ENCODE data around the gene LEP.

The LEP gene

GRCh38 chr7:128203047-128203491, 38.0 kb upstream of the LEP start:
- Histone ChIP-seq H3K4me1 (ENCODE audit: insufficient read depth, low read length) (no peaks in the 10 kb centered on the region), H3K4me3 (ENCODE audit: low read depth in 1 of 2, low read length in 2 of 2) (no peak overlapping the region), H2AFZ (ENCODE audit: low read depth, low read length) (no peak overlapping the region), H3K79me2 (ENCODE audit: insufficient read depth, low read length) (no peaks in the 10 kb centered on the region), H3K27ac (ENCODE audit: low read length) (no peak overlapping the region), H3K36me3 (ENCODE audit: insufficient read depth, low read length) (no peaks in the 10 kb centered on the region), H3K9me3 (ENCODE audit: insufficient read depth, low read length, severe bottlenecking) (no peaks in the 10 kb centered on the region), H3K9ac (ENCODE audit: low read depth, low read length) (no peak overlapping the region), H4K20me1 (ENCODE audit: insufficient read depth, low read length) (no peaks in the 10 kb centered on the region), H3K4me2 (ENCODE audit: insufficient read depth, low read length) (no peak overlapping the region), H3K27me3 (ENCODE audit: insufficient read depth, low read length, poor library complexity) (no peaks in the 10 kb centered on the region)
- ATAC-seq (ENCODE audit: insufficient read depth, low read depth) (no peak), DNase-seq (no peak)
- TF ChIP-seq EZH2 (IDR thresholded peaks at IDR 0.05; ENCODE audit: borderline replicate concordance, low read depth, low read length, severe bottlenecking) (no peak), CTCF (IDR thresholded peaks at IDR 0.05; ENCODE audit: borderline replicate concordance, extremely low read depth, low read length, poor library complexity, severe bottlenecking) (no peak)

GRCh38 chr7:128203710-128204214, 37.3 kb upstream of the LEP start:
- Histone ChIP-seq H3K27ac (ENCODE audit: low read length) (no peak overlapping the region), H3K4me2 (ENCODE audit: insufficient read depth, low read length) (no peak overlapping the region), H3K27me3 (ENCODE audit: insufficient read depth, low read length, poor library complexity) (no peaks in the 10 kb centered on the region), H3K79me2 (ENCODE audit: insufficient read depth, low read length) (no peaks in the 10 kb centered on the region), H3K4me3 (ENCODE audit: low read depth in 1 of 2, low read length in 2 of 2) (no peak overlapping the region), H3K9ac (ENCODE audit: low read depth, low read length) (no peak overlapping the region), H4K20me1 (ENCODE audit: insufficient read depth, low read length) (no peaks in the 10 kb centered on the region), H2AFZ (ENCODE audit: low read depth, low read length) (no peak overlapping the region), H3K4me1 (ENCODE audit: insufficient read depth, low read length) (no peaks in the 10 kb centered on the region), H3K36me3 (ENCODE audit: insufficient read depth, low read length) (no peaks in the 10 kb centered on the region), H3K9me3 (ENCODE audit: insufficient read depth, low read length, severe bottlenecking) (no peaks in the 10 kb centered on the region)
- TF ChIP-seq CTCF (IDR thresholded peaks at IDR 0.05; ENCODE audit: borderline replicate concordance, extremely low read depth, low read length, poor library complexity, severe bottlenecking) = no peak
- no peak for TF ChIP-seq EZH2 (IDR thresholded peaks at IDR 0.05; ENCODE audit: borderline replicate concordance, low read depth, low read length, severe bottlenecking)
- DNase-seq (no peak), ATAC-seq (ENCODE audit: insufficient read depth, low read depth) (no peak)

GRCh38 chr7:128204455-128204854, 36.6 kb upstream of the LEP start:
- H4K20me1 ChIP-seq (ENCODE audit: insufficient read depth, low read length) = no peaks in the 10 kb centered on the region
- H2AFZ ChIP-seq (ENCODE audit: low read depth, low read length) = no peak overlapping the region
- no peak for TF ChIP-seq CTCF (IDR thresholded peaks at IDR 0.05; ENCODE audit: borderline replicate concordance, extremely low read depth, low read length, poor library complexity, severe bottlenecking)
- no peaks in the 10 kb centered on the region for H3K36me3 ChIP-seq (ENCODE audit: insufficient read depth, low read length)
- no peaks in the 10 kb centered on the region for H3K4me1 ChIP-seq (ENCODE audit: insufficient read depth, low read length)
- H3K27me3 ChIP-seq (ENCODE audit: insufficient read depth, low read length, poor library complexity) = no peaks in the 10 kb centered on the region
- H3K79me2 ChIP-seq (ENCODE audit: insufficient read depth, low read length) = no peaks in the 10 kb centered on the region
- no peaks in the 10 kb centered on the region for H3K9me3 ChIP-seq (ENCODE audit: insufficient read depth, low read length, severe bottlenecking)
- H3K27ac ChIP-seq (ENCODE audit: low read length) = no peak overlapping the region
- no peak overlapping the region for H3K4me2 ChIP-seq (ENCODE audit: insufficient read depth, low read length)
- no peak for DNase-seq
- H3K9ac ChIP-seq (ENCODE audit: low read depth, low read length) = no peak overlapping the region
- ATAC-seq (ENCODE audit: insufficient read depth, low read depth) = no peak
- no peak overlapping the region for H3K4me3 ChIP-seq (ENCODE audit: low read depth in 1 of 2, low read length in 2 of 2)

GRCh38 chr7:128205068-128205467, 36.0 kb upstream of the LEP start:
- DNase-seq (no peak), ATAC-seq (ENCODE audit: insufficient read depth, low read depth) (no peak)
- H3K27ac ChIP-seq (ENCODE audit: low read length) = no peak overlapping the region
- H3K4me1 ChIP-seq (ENCODE audit: insufficient read depth, low read length) = no peaks in the 10 kb centered on the region
- TF ChIP-seq EZH2 (IDR thresholded peaks at IDR 0.05; ENCODE audit: borderline replicate concordance, low read depth, low read length, severe bottlenecking) = no peak
- TF ChIP-seq CTCF (IDR thresholded peaks at IDR 0.05; ENCODE audit: borderline replicate concordance, extremely low read depth, low read length, poor library complexity, severe bottlenecking) = no peak
- H3K9ac ChIP-seq (ENCODE audit: low read depth, low read length) = no peak overlapping the region
- no peaks in the 10 kb centered on the region for H3K27me3 ChIP-seq (ENCODE audit: insufficient read depth, low read length, poor library complexity)
- no peaks in the 10 kb centered on the region for H4K20me1 ChIP-seq (ENCODE audit: insufficient read depth, low read length)
- H3K4me2 ChIP-seq (ENCODE audit: insufficient read depth, low read length) = no peak overlapping the region
- no peak overlapping the region for H2AFZ ChIP-seq (ENCODE audit: low read depth, low read length)
- H3K79me2 ChIP-seq (ENCODE audit: insufficient read depth, low read length) = no peaks in the 10 kb centered on the region
- no peaks in the 10 kb centered on the region for H3K9me3 ChIP-seq (ENCODE audit: insufficient read depth, low read length, severe bottlenecking)
- H3K4me3 ChIP-seq (ENCODE audit: low read depth in 1 of 2, low read length in 2 of 2) = no peak overlapping the region
- H3K36me3 ChIP-seq (ENCODE audit: insufficient read depth, low read length) = no peaks in the 10 kb centered on the region

Data from DND-41 (cell line).